ENCODE measurements around the gene AASS.

AASS gene

GRCh38 chr7:122133477-122133876 is 10.6 kb downstream of the AASS start:
- TF ChIP-seq EZH2phosphoT487 (conservative IDR thresholded peaks at IDR 0.05; ENCODE audit: low read length) (no peak), CTCF (IDR thresholded peaks at IDR 0.05; ENCODE audit: insufficient read depth, low read length, poor library complexity, severe bottlenecking) (no peak)
- no peaks in the 10 kb centered on the region for H3K9me2 ChIP-seq (replicated peaks; ENCODE audit: insufficient read depth, low read length)
- H3K27ac ChIP-seq (ENCODE audit: low read depth, low read length), result no peak overlapping the region
- no peaks in the 10 kb centered on the region for H3K79me2 ChIP-seq (ENCODE audit: insufficient read depth, low read length)
- H3K4me2 ChIP-seq (ENCODE audit: low read depth, low read length, poor library complexity, severe bottlenecking), result no peak overlapping the region
- H2AFZ ChIP-seq (ENCODE audit: low read depth, low read length, severe bottlenecking), result no peak overlapping the region
- no peaks in the 10 kb centered on the region for H3K9me3 ChIP-seq (ENCODE audit: insufficient read depth, low read length)
- H3F3A ChIP-seq (ENCODE audit: insufficient read depth), result no peaks in the 10 kb centered on the region
- H3K36me3 ChIP-seq (ENCODE audit: low read length), result no peaks in the 10 kb centered on the region
- H4K20me1 ChIP-seq (ENCODE audit: low read depth, low read length), result no peaks in the 10 kb centered on the region
- H3K9ac ChIP-seq (ENCODE audit: low read length), result no peak overlapping the region
- no peak overlapping the region for H3K4me3 ChIP-seq (ENCODE audit: insufficient read depth, low read length, poor library complexity, severe bottlenecking)
- no peaks in the 10 kb centered on the region for H3K27me3 ChIP-seq (ENCODE audit: low read length)

- H3K36me3 ChIP-seq (ENCODE audit: low read length), result no peaks in the 10 kb centered on the region
- H3K4me2 ChIP-seq (ENCODE audit: low read depth, low read length, poor library complexity, severe bottlenecking), result no peak overlapping the region
- H2AFZ ChIP-seq (ENCODE audit: low read depth, low read length, severe bottlenecking), result no peak overlapping the region
- no peak for TF ChIP-seq EZH2phosphoT487 (conservative IDR thresholded peaks at IDR 0.05; ENCODE audit: low read length)
- TF ChIP-seq CTCF (IDR thresholded peaks at IDR 0.05; ENCODE audit: insufficient read depth, low read length, poor library complexity, severe bottlenecking), result no peak
- H3F3A ChIP-seq (ENCODE audit: insufficient read depth), result no peaks in the 10 kb centered on the region
- no peaks in the 10 kb centered on the region for H3K79me2 ChIP-seq (ENCODE audit: insufficient read depth, low read length)
- H3K27me3 ChIP-seq (ENCODE audit: low read length), result no peaks in the 10 kb centered on the region
- no peak overlapping the region for H3K4me3 ChIP-seq (ENCODE audit: insufficient read depth, low read length, poor library complexity, severe bottlenecking)
- H3K9me3 ChIP-seq (ENCODE audit: insufficient read depth, low read length), result no peaks in the 10 kb centered on the region
- H3K27ac ChIP-seq (ENCODE audit: low read depth, low read length), result no peak overlapping the region
- H3K9ac ChIP-seq (ENCODE audit: low read length), result no peak overlapping the region
- no peaks in the 10 kb centered on the region for H3K9me2 ChIP-seq (replicated peaks; ENCODE audit: insufficient read depth, low read length)
- H4K20me1 ChIP-seq (ENCODE audit: low read depth, low read length), result no peaks in the 10 kb centered on the region
Measured at GRCh38 chr7:122132341-122132740, 11.7 kb downstream of the AASS start.

GRCh38 chr7:122123746-122124145 is 20.3 kb downstream of the AASS start:
- Histone ChIP-seq H3K79me2 (ENCODE audit: insufficient read depth, low read length) (no peaks in the 10 kb centered on the region), H3K27me3 (ENCODE audit: low read length) (no peaks in the 10 kb centered on the region), H3K9ac (ENCODE audit: low read length) (no peak overlapping the region), H3K4me2 (ENCODE audit: low read depth, low read length, poor library complexity, severe bottlenecking) (no peak overlapping the region), H3K4me3 (ENCODE audit: insufficient read depth, low read length, poor library complexity, severe bottlenecking) (no peak overlapping the region), H3K9me2 (replicated peaks; ENCODE audit: insufficient read depth, low read length) (no peaks in the 10 kb centered on the region), H4K20me1 (ENCODE audit: low read depth, low read length) (no peaks in the 10 kb centered on the region), H3K36me3 (ENCODE audit: low read length) (no peaks in the 10 kb centered on the region), H3K9me3 (ENCODE audit: insufficient read depth, low read length) (no peaks in the 10 kb centered on the region), H3K27ac (ENCODE audit: low read depth, low read length) (no peak overlapping the region), H2AFZ (ENCODE audit: low read depth, low read length, severe bottlenecking) (no peak overlapping the region), H3F3A (ENCODE audit: insufficient read depth) (no peaks in the 10 kb centered on the region)
- TF ChIP-seq CTCF (IDR thresholded peaks at IDR 0.05; ENCODE audit: insufficient read depth, low read length, poor library complexity, severe bottlenecking), result no peak
- no peak for TF ChIP-seq EZH2phosphoT487 (conservative IDR thresholded peaks at IDR 0.05; ENCODE audit: low read length)

Data from SU-DHL-6 (cell line).